Endothelial cell of umbilical vein (primary cell): ENCODE results near the gene PRKCQ. TPM values are rescaled to one million over a fixed set of nuclear protein-coding genes. Genes with fewer than 3 reads are reported as not detected.

Experiments used
- BruUV-seq: library from RNA; stranded (reverse); fragments of 400-500 nt; replicated peaks from 2 replicates; lab custom pipeline; 2021; lab: Mats Ljungman, UMichigan
- CTCF ChIA-PET: fragments of 300-600, 350-600 bp; sonication (Branson Sonifier 250); formaldehyde crosslinking; loops from one replicate; lab custom pipeline; 2021; ENCODE audit warnings: antibody characterized with exemption, inconsistent platforms; lab: Charles Lee
- POLR2A ChIA-PET: fragments of 300-600, 350-600 bp; sonication (Branson Sonifier 250); formaldehyde crosslinking; loops from one replicate; lab custom pipeline; 2021; ENCODE audit warnings: antibody characterized with exemption, inconsistent platforms; lab: Charles Lee
- DNase-seq: peaks from one replicate; pipeline ENCODE4 v3.0.0-alpha.2; 2011; ENCODE audit warnings: low read depth, low spot score
- FAIRE-seq: peaks from 2 replicates; lab custom pipeline; 2011; peaks lifted over from hg19 to GRCh38; lab: Jason Lieb, UNC
- H2AFZ ChIP-seq: 2 replicates; pipeline ENCODE4 v1.6.0; 2012; ENCODE audit warnings: low read depth, low read length, control low read depth, inconsistent platforms
- H3K27ac ChIP-seq: 2 replicates; pipeline ENCODE4 v1.5.1; 2011; ENCODE audit warnings: low read depth, mild to moderate bottlenecking, control low read depth, low read length, moderate library complexity; ENCODE audit not compliant: insufficient read depth
- H3K27me3 ChIP-seq, 2 experiments: 2 replicates each; pipeline versions ENCODE4 v1.6.0 to v1.6.1; 2011; ENCODE audit warnings: low read length in 2 of 2, mixed read lengths in 1 of 2; ENCODE audit not compliant: control insufficient read depth in 2 of 2, insufficient read depth in 2 of 2
- H3K36me3 ChIP-seq, 2 experiments: 2 replicates in 1 of 2; 3 replicates in 1 of 2; pipeline ENCODE4 v1.5.1; 2011; ENCODE audit warnings: low read length in 2 of 2, mild to moderate bottlenecking in 1 of 2, moderate library complexity in 1 of 2; ENCODE audit not compliant: control insufficient read depth in 2 of 2, insufficient read depth in 2 of 2; ENCODE audit errors: extremely low read depth in 1 of 2
- H3K4me1 ChIP-seq: 3 replicates; pipeline ENCODE4 v1.5.1; 2011; ENCODE audit warnings: mild to moderate bottlenecking, low read length; ENCODE audit not compliant: control insufficient read depth, insufficient read depth; ENCODE audit errors: extremely low read depth
- H3K4me2 ChIP-seq: 2 replicates; pipeline ENCODE4 v1.6.1; 2011; ENCODE audit warnings: low read length, control low read depth, mixed read lengths; ENCODE audit not compliant: insufficient read depth
- H3K4me3 ChIP-seq, 3 experiments: fragments of 200-600 bp in 1 of 3; sonication (generic), shearing (Covaris generic) in 1 of 3; replicated peaks in 1 of 3; 2 replicates each; pipeline ENCODE4 v1.5.1; 2011 to 2016; ENCODE audit warnings: control low read depth in 3 of 3, low read length in 3 of 3, mild to moderate bottlenecking in 2 of 3, inconsistent platforms in 1 of 3, low read depth in 1 of 3, moderate library complexity in 1 of 3; ENCODE audit not compliant: insufficient read depth in 1 of 3
- H3K79me2 ChIP-seq: 2 replicates; pipeline ENCODE4 v1.6.0; 2012; ENCODE audit warnings: low read length, inconsistent platforms; ENCODE audit not compliant: control insufficient read depth, insufficient read depth
- H3K9ac ChIP-seq: replicated peaks from 2 replicates; pipeline ENCODE3; 2011; ENCODE audit warnings: low read length, control low read depth; ENCODE audit not compliant: insufficient read depth; ENCODE audit errors: extremely low read depth
- H3K9me1 ChIP-seq: replicated peaks from 3 replicates; pipeline ENCODE4 v1.6.0; 2011; ENCODE audit warnings: mild to moderate bottlenecking, low read length; ENCODE audit not compliant: control insufficient read depth, insufficient read depth; ENCODE audit errors: extremely low read depth
- H3K9me3 ChIP-seq: replicated peaks from 2 replicates; pipeline ENCODE4 v1.5.1; 2012; ENCODE audit warnings: low read length, inconsistent platforms; ENCODE audit not compliant: control insufficient read depth, insufficient read depth
- H4K20me1 ChIP-seq: replicated peaks from 2 replicates; pipeline ENCODE3; 2011; ENCODE audit warnings: mild to moderate bottlenecking, low read length; ENCODE audit not compliant: control insufficient read depth, insufficient read depth; ENCODE audit errors: extremely low read depth
- CTCF ChIP-seq, 2 donors: IDR thresholded peaks; 1 replicate in 1 of 2; 2 replicates in 1 of 2; pipeline ENCODE4 v1.5.1; 2011; ENCODE audit warnings: low read length in 2 of 2, mild to moderate bottlenecking in 2 of 2, moderate library complexity in 2 of 2, control low read depth in 1 of 2, inconsistent platforms in 1 of 2, low read depth in 1 of 2; ENCODE audit not compliant: insufficient read depth in 1 of 2; ENCODE audit errors: extremely low read depth in 1 of 2
- EZH2 ChIP-seq: IDR thresholded peaks from 2 replicates; pipeline ENCODE4 v1.6.1; 2012; ENCODE audit warnings: borderline replicate concordance, low read depth, mild to moderate bottlenecking, moderate library complexity, low read length, inconsistent platforms; ENCODE audit not compliant: severe bottlenecking
- JUN ChIP-seq: IDR thresholded peaks from 2 replicates; pipeline ENCODE4 v1.6.1; 2011; ENCODE audit warnings: borderline replicate concordance, low read depth; ENCODE audit not compliant: insufficient read length, insufficient read depth
- MAX ChIP-seq: IDR thresholded peaks from 2 replicates; pipeline ENCODE4 v1.6.1; 2011; ENCODE audit not compliant: insufficient read depth, insufficient read length
- MYC ChIP-seq: IDR thresholded peaks from one replicate; pipeline ENCODE4 v1.6.1; 2011; ENCODE audit warnings: mild to moderate bottlenecking, low read depth, low read length
- POLR2A ChIP-seq: IDR thresholded peaks from 2 replicates; pipeline ENCODE4 v1.6.1; 2012; ENCODE audit warnings: low read depth, mild to moderate bottlenecking, control low read depth, low read length
- POLR2AphosphoS5 ChIP-seq: IDR thresholded peaks from 2 replicates; pipeline ENCODE4 v1.6.1; 2012; ENCODE audit warnings: low read depth, mild to moderate bottlenecking, control low read depth, low read length, moderate library complexity; ENCODE audit not compliant: insufficient read depth
- dilution Hi-C: fragments of 300-500 bp; cut with MboI; formaldehyde crosslinking; loops from one replicate; pipeline ENCODE4 v1.15.0; 2019; ENCODE audit warnings: low sequenced_read_pairs; ENCODE audit not compliant: extremely low pct_ligation_motif_present
- intact Hi-C: fragments of 100-400 bp; cut with micrococcal nuclease; formaldehyde crosslinking; loops from one replicate; pipeline ENCODE4 v1.10.0; 2022
- polyA plus RNA-seq, 4 experiments: library from polyadenylated mRNA; depleted of rRNA in 3 of 4; stranded (reverse) in 3 of 4; unstranded in 1 of 4; fragments of >200 nt; gene quantifications; 2 replicates each; pipeline versions ENCODE4 v1.2.1 to v1.2.3, GENCODE V29; 2011 to 2012; ENCODE audit warnings: missing spikeins in 1 of 4
- total RNA-seq: library from RNA; stranded (reverse); gene quantifications from 2 replicates; pipeline ENCODE4 v1.2.3, GENCODE V29; 2021

PRKCQ gene
- total and polyA plus RNA-seq, 2 donors (not counting 3 experiments of a cell fraction or from before 2014, with no cell fraction given), result 0.32 to 0.55 TPM

GRCh38 chr10:6478722-6479121, 101.4 kb downstream of the PRKCQ start:
- no peak overlapping the region for H3K4me3 ChIP-seq
- no peak overlapping the region for H3K4me2 ChIP-seq
- DNase-seq, result no peak
- H3K4me1 ChIP-seq, result no peaks in the 10 kb centered on the region
- dilution Hi-C loops, result no loop called here
- BruUV-seq, result no TSS peak
- FAIRE-seq, result no peak
- no peaks in the 10 kb centered on the region for H3K9me3 ChIP-seq
- no peak overlapping the region for H3K27ac ChIP-seq
- no peaks in the 10 kb centered on the region for H4K20me1 ChIP-seq
- no peaks in the 10 kb centered on the region for H3K36me3 ChIP-seq
- POLR2A ChIA-PET, result no interaction called here
- intact Hi-C loops, result no loop called here
- no peak overlapping the region for H3K9ac ChIP-seq
- H3K9me1 ChIP-seq, result no peaks in the 10 kb centered on the region
- TF ChIP-seq POLR2A (no peak), POLR2AphosphoS5 (no peak), JUN (no peak), CTCF (IDR thresholded peaks at IDR 0.05; ENCODE audit: extremely low read depth in 1 of 2, insufficient read depth in 1 of 2, low read depth in 1 of 2, low read length in 2 of 2) (no peak), MYC (no peak), EZH2 (no peak), MAX (no peak)
- H3K27me3 ChIP-seq, result no peaks in the 10 kb centered on the region
- CTCF ChIA-PET, result no interaction called here
- H2AFZ ChIP-seq, result no peak overlapping the region
- H3K79me2 ChIP-seq, result no peaks in the 10 kb centered on the region
